ENCODE data around the gene HAGHL. TPM values are rescaled to one million over a fixed set of nuclear protein-coding genes. Genes with fewer than 3 reads are reported as not detected.
"Not testable (repeated sequence)": the region's sequence is repeated elsewhere in the genome, so short reads cannot be mapped to it uniquely, and the experiment has no call there.

The HAGHL gene
- total and polyA plus RNA-seq, 9 donors, result 2.6 to 25.7 (median 3.4) TPM; not detected in 1

- peak; percentile 84 to 93 (median 90) for DNase-seq
- 0 to 1% (median 1%) methylated on average over 60 to 79 of the region's 79 CpGs for WGBS, 3 donors
- Histone ChIP-seq H3K36me3 (no peaks in the 10 kb centered on the region), H3K4me1 (ENCODE audit: insufficient read depth) (peaks cover 9% of the 10 kb centered on the region), H3K4me3 (peak within 1 kb of the TSS; percentile 76), H3K9me3 (no peaks in the 10 kb centered on the region), H3K27me3 (no peaks in the 10 kb centered on the region), H3K27ac (no peak within 1 kb of the TSS)
- TF ChIP-seq CTCF (IDR thresholded peaks at IDR 0.05) (peak; percentile 89 to 100 (median 97)), POLR2A (IDR thresholded peaks at IDR 0.05) (peak; percentile 51), EP300 (IDR thresholded peaks at IDR 0.05) (no peak)
- intact Hi-C loops (cut with DNase I), result no loop called here
Observed at GRCh38 chr16:740764-741505, 14.0 kb downstream of the HAGHL start, which contains the start of gene CIAO3. Gene CIAO3, minus strand, starts transcription at chr16:740997. Its CDS starts 12 bp downstream, at chr16:740985.

GRCh38 chr16:741986-742629 lies 15.2 kb downstream of the HAGHL start:
- Histone ChIP-seq H3K36me3 (no peaks in the 10 kb centered on the region), H3K27me3 (no peaks in the 10 kb centered on the region), H3K4me1 (ENCODE audit: insufficient read depth) (peaks cover 9% of the 10 kb centered on the region), H3K4me3 (no peak overlapping the region), H3K27ac (no peak overlapping the region), H3K9me3 (no peaks in the 10 kb centered on the region)
- TF ChIP-seq EP300 (IDR thresholded peaks at IDR 0.05) (no peak), CTCF (IDR thresholded peaks at IDR 0.05) (no peak), POLR2A (IDR thresholded peaks at IDR 0.05) (no peak)
- WGBS, 3 donors, result 85 to 89% (median 85%) methylated on average over 15 of the region's 15 CpGs
- DNase-seq, result peak in 1 of 5 donors; percentile 9
- intact Hi-C loops (cut with DNase I), result no loop called here

- H3K9me3 ChIP-seq, result not testable (repeated sequence)
- WGBS, 3 donors, result 66 to 78% (median 69%) methylated on average over 14 of the region's 14 CpGs
Observed at GRCh38 chr16:742894-743293, 16.0 kb downstream of the HAGHL start.

GRCh38 chr16:743794-744500 lies 17.0 kb downstream of the HAGHL start:
- intact Hi-C loops (cut with DNase I), result no loop called here
- WGBS, 3 donors, result 70 to 77% (median 74%) methylated on average over 21 of the region's 21 CpGs
- Histone ChIP-seq H3K27ac (no peak overlapping the region), H3K36me3 (no peaks in the 10 kb centered on the region), H3K4me1 (ENCODE audit: insufficient read depth) (peaks cover 9% of the 10 kb centered on the region), H3K4me3 (no peak overlapping the region), H3K9me3 (no peaks in the 10 kb centered on the region), H3K27me3 (no peaks in the 10 kb centered on the region)
- TF ChIP-seq CTCF (IDR thresholded peaks at IDR 0.05) (no peak), POLR2A (IDR thresholded peaks at IDR 0.05) (no peak), EP300 (IDR thresholded peaks at IDR 0.05) (no peak)
- no peak for DNase-seq

More at GRCh38 chr16:742894-743293, 16.0 kb downstream of the HAGHL start:
- H3K27ac ChIP-seq; DNase-seq; H3K36me3 ChIP-seq; H3K4me3 ChIP-seq; H3K4me1 ChIP-seq (ENCODE audit: insufficient read depth); H3K27me3 ChIP-seq; intact Hi-C loops (cut with DNase I): not testable (repeated sequence)
